Ecto neural progenitor cell (in vitro differentiated cells): ENCODE measurements around the gene ARHGAP9.
A peak's percentile ranks its signal among the peaks of the same experiment; 100 is the strongest.
"Not testable (repeated sequence)": the region's sequence is repeated elsewhere in the genome, so short reads cannot be mapped to it uniquely, and the experiment has no call there.

ENCODE experiments used
- DNase-seq: peaks from one replicate; pipeline ENCODE4 v3.0.0-alpha.2; 2018; ENCODE audit warnings: low spot score

The ARHGAP9 gene

GRCh38 chr12:57434517-57435223 lies 45.0 kb downstream of the ARHGAP9 start, which contains the start of gene INHBC:
Gene INHBC, plus strand, starts transcription at chr12:57434784. Its CDS starts 103 bp downstream, at chr12:57434887.
- DNase-seq, result no peak

GRCh38 chr12:57433370-57433769 lies 46.3 kb downstream of the ARHGAP9 start:
- DNase-seq, result no peak

- no peak for DNase-seq
These were observed 47.9 kb downstream of the ARHGAP9 start for GRCh38 chr12:57431654-57432188.

- peak; percentile 99 for DNase-seq
These were observed 48.6 kb downstream of the ARHGAP9 start, which contains the start of gene R3HDM2 for GRCh38 chr12:57430931-57431566. Gene R3HDM2, minus strand, starts transcription at chr12:57431043. Its CDS starts 120,615 bp downstream, at chr12:57310428.

GRCh38 chr12:57430112-57430930 lies 49.3 kb downstream of the ARHGAP9 start:
- peak; percentile 85 for DNase-seq

GRCh38 chr12:57429473-57430111 lies 50.1 kb downstream of the ARHGAP9 start:
- DNase-seq, result no peak

- no peak for DNase-seq
These were observed 50.7 kb downstream of the ARHGAP9 start for GRCh38 chr12:57428965-57429364.

GRCh38 chr12:57426948-57427347 lies 52.7 kb downstream of the ARHGAP9 start:
- not testable (repeated sequence) for DNase-seq
